ENCODE results near the gene DENND1A. TPM values are rescaled to one million over a fixed set of nuclear protein-coding genes. Genes with fewer than 3 reads are reported as not detected.

DENND1A gene
- total and polyA plus RNA-seq, 2 experiments from 2014 or later, result 13.1 to 28.7 TPM

GRCh38 chr9:123957731-123958130 is 27.8 kb upstream of the DENND1A start:
- no peak for ATAC-seq
- Histone ChIP-seq H3K27ac (ENCODE audit: low read depth) (no peak overlapping the region), H3K9me2 (ENCODE audit: insufficient read depth) (no peaks in the 10 kb centered on the region), H3K79me2 (replicated peaks; ENCODE audit: insufficient read depth) (no peaks in the 10 kb centered on the region), H3K4me1 (ENCODE audit: insufficient read depth) (peaks cover 4% of the 10 kb centered on the region; the same call in 1 of the 2 replicates), H3K27me3 (ENCODE audit: insufficient read depth) (no peaks in the 10 kb centered on the region), H3F3A (replicated peaks; ENCODE audit: low read depth) (0 out of 2 replicates have a peak, but pooled peaks cover 5% of the 10 kb centered on the region), H3K4me2 (no peak overlapping the region), H2AFZ (no peak overlapping the region), H3K36me3 (ENCODE audit: insufficient read depth) (no peaks in the 10 kb centered on the region), H4K20me1 (replicated peaks; ENCODE audit: insufficient read depth) (no peaks in the 10 kb centered on the region), H3K4me3 (no peak overlapping the region)
- DNase-seq (ENCODE audit: low spot score), result no peak
- H3K4me1 Mint-ChIP-seq, result peaks cover 25% of the 10 kb centered on the region
- H3K36me3 Mint-ChIP-seq (ENCODE audit: low read depth), result no peaks in the 10 kb centered on the region
- H3K27me3 Mint-ChIP-seq (ENCODE audit: insufficient read depth, low read depth, poor library complexity), result peaks cover 2% of the 10 kb centered on the region
- no peak overlapping the region for H3K27ac Mint-ChIP-seq
- no peaks in the 10 kb centered on the region for H3K9me3 Mint-ChIP-seq
- no peak overlapping the region for H3K4me3 Mint-ChIP-seq
- TF ChIP-seq ZNF331 (CRISPR knock-in tag; IDR thresholded peaks at IDR 0.05; ENCODE audit: low read depth) (no peak), EZH2 (IDR thresholded peaks at IDR 0.05; ENCODE audit: low read depth, unreplicated experiment) (no peak)
- TF ChIP-seq, protein P1, sequence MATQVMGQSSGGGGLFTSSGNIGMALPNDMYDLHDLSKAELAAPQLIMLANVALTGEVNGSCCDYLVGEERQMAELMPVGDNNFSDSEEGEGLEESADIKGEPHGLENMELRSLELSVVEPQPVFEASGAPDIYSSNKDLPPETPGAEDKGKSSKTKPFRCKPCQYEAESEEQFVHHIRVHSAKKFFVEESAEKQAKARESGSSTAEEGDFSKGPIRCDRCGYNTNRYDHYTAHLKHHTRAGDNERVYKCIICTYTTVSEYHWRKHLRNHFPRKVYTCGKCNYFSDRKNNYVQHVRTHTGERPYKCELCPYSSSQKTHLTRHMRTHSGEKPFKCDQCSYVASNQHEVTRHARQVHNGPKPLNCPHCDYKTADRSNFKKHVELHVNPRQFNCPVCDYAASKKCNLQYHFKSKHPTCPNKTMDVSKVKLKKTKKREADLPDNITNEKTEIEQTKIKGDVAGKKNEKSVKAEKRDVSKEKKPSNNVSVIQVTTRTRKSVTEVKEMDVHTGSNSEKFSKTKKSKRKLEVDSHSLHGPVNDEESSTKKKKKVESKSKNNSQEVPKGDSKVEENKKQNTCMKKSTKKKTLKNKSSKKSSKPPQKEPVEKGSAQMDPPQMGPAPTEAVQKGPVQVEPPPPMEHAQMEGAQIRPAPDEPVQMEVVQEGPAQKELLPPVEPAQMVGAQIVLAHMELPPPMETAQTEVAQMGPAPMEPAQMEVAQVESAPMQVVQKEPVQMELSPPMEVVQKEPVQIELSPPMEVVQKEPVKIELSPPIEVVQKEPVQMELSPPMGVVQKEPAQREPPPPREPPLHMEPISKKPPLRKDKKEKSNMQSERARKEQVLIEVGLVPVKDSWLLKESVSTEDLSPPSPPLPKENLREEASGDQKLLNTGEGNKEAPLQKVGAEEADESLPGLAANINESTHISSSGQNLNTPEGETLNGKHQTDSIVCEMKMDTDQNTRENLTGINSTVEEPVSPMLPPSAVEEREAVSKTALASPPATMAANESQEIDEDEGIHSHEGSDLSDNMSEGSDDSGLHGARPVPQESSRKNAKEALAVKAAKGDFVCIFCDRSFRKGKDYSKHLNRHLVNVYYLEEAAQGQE (IDR thresholded peaks at IDR 0.05; ENCODE audit: unreplicated experiment), result no peak
- TF ChIP-seq, protein P2, sequence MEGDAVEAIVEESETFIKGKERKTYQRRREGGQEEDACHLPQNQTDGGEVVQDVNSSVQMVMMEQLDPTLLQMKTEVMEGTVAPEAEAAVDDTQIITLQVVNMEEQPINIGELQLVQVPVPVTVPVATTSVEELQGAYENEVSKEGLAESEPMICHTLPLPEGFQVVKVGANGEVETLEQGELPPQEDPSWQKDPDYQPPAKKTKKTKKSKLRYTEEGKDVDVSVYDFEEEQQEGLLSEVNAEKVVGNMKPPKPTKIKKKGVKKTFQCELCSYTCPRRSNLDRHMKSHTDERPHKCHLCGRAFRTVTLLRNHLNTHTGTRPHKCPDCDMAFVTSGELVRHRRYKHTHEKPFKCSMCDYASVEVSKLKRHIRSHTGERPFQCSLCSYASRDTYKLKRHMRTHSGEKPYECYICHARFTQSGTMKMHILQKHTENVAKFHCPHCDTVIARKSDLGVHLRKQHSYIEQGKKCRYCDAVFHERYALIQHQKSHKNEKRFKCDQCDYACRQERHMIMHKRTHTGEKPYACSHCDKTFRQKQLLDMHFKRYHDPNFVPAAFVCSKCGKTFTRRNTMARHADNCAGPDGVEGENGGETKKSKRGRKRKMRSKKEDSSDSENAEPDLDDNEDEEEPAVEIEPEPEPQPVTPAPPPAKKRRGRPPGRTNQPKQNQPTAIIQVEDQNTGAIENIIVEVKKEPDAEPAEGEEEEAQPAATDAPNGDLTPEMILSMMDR (conservative IDR thresholded peaks at IDR 0.05; ENCODE audit: low read depth in 2 of 2), result no peak

DNA sequence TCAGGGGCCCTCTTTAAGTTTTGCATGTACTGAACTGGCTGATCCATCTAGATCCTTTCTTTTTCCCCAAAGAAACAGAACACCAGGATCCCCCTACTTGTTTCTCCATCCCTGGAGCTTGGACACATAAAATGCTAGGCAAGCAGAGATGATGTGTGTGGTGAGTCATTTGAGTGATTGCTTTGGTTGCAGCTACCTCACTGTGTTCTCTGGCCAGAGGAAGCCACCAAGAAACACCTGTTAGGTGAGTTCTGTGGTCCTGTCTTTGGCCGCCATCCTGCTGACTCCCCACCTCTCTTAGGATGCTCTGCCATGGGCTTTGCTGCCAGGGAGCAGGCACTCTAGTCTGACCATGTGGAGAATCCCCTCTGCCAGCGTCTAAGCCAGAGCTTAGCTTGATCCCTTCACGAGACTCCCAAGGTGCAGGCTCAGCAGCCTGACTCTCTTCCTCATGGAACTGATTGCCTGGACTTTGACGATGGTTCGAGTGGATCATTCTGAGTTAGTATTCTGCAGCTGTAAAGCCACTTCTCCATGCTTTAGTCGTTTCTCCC is 27.3 kb upstream of the DENND1A start:
- Histone ChIP-seq H3K36me3 (ENCODE audit: insufficient read depth) (no peaks in the 10 kb centered on the region), H3K4me1 (ENCODE audit: insufficient read depth) (peaks cover 4% of the 10 kb centered on the region; the same call in 1 of the 2 replicates), H3K27me3 (ENCODE audit: insufficient read depth) (no peaks in the 10 kb centered on the region), H3F3A (replicated peaks; ENCODE audit: low read depth) (0 out of 2 replicates have a peak, but pooled peaks cover 5% of the 10 kb centered on the region), H3K79me2 (replicated peaks; ENCODE audit: insufficient read depth) (no peaks in the 10 kb centered on the region), H3K4me2 (no peak overlapping the region), H2AFZ (no peak overlapping the region), H4K20me1 (replicated peaks; ENCODE audit: insufficient read depth) (no peaks in the 10 kb centered on the region), H3K9me2 (ENCODE audit: insufficient read depth) (no peaks in the 10 kb centered on the region), H3K4me3 (no peak overlapping the region), H3K27ac (ENCODE audit: low read depth) (no peak overlapping the region)
- no peaks in the 10 kb centered on the region for H3K36me3 Mint-ChIP-seq (ENCODE audit: low read depth)
- ATAC-seq (no peak), DNase-seq (ENCODE audit: low spot score) (no peak)
- H3K4me1 Mint-ChIP-seq, result peaks cover 26% of the 10 kb centered on the region
- H3K4me3 Mint-ChIP-seq, result no peak overlapping the region
- no peak overlapping the region for H3K27ac Mint-ChIP-seq
- peaks cover 2% of the 10 kb centered on the region for H3K27me3 Mint-ChIP-seq (ENCODE audit: insufficient read depth, low read depth, poor library complexity)
- TF ChIP-seq STAT1 (IDR thresholded peaks at IDR 0.05; ENCODE audit: unreplicated experiment), result no peak
- no peak for TF ChIP-seq EZH2 (IDR thresholded peaks at IDR 0.05; ENCODE audit: low read depth, unreplicated experiment)
- TF ChIP-seq, protein P3, sequence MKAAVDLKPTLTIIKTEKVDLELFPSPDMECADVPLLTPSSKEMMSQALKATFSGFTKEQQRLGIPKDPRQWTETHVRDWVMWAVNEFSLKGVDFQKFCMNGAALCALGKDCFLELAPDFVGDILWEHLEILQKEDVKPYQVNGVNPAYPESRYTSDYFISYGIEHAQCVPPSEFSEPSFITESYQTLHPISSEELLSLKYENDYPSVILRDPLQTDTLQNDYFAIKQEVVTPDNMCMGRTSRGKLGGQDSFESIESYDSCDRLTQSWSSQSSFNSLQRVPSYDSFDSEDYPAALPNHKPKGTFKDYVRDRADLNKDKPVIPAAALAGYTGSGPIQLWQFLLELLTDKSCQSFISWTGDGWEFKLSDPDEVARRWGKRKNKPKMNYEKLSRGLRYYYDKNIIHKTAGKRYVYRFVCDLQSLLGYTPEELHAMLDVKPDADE (IDR thresholded peaks at IDR 0.05), result no peak
- TF ChIP-seq, protein P2 (conservative IDR thresholded peaks at IDR 0.05; ENCODE audit: low read depth in 2 of 2), result no peak
- TF ChIP-seq CREB1 (CRISPR knock-in tag; IDR thresholded peaks at IDR 0.05; ENCODE audit: low read depth), result no peak
- no peaks in the 10 kb centered on the region for H3K9me3 Mint-ChIP-seq
